ENCODE results near the gene ESM1.

DNA sequence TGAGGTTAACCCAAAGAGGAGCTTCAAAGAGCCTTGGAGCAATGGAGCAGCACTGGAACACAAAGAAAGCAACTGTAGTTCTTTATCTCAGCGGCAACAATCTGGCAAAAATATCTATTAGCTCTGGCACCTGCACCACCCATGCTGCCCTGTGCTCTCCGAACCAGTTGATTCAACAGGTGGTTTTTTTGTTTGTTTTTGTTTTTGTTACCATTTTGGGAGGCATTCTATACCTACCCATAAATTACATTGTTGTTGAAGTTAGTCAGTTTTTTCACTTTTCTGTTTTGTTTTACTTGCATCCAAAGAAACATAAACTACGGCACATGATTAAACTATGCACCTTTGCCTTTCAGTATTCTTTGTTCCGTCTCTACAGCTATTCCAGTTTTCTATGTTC lies 16.2 kb downstream of the ESM1 start:
- TF ChIP-seq POLR2A (IDR thresholded peaks at IDR 0.05; ENCODE audit: low read depth, low read length) (no peak), TAF1 (IDR thresholded peaks at IDR 0.05; ENCODE audit: borderline replicate concordance, low read depth, low read length) (no peak), POLR2AphosphoS5 (IDR thresholded peaks at IDR 0.05; ENCODE audit: low read depth, low read length) (no peak)
